A673 (cell line): ENCODE measurements around the gene ST6GALNAC5.

Experiments used
- CTCF ChIP-seq: fragments of 300-800, 200-600 bp; sonication (generic); conservative IDR thresholded peaks from 2 replicates; pipeline ENCODE4 v1.5.1; 2017; ENCODE audit warnings: low read depth, mild to moderate bottlenecking, antibody characterized with exemption, low read length, moderate library complexity, mixed read lengths
- EZH2 ChIP-seq: fragments of 200-600 bp; sonication (generic); IDR thresholded peaks from 2 replicates; pipeline ENCODE4 v1.6.1; 2017; ENCODE audit warnings: borderline replicate concordance, low read depth, mild to moderate bottlenecking, mixed read lengths, antibody characterized with exemption, low read length; ENCODE audit not compliant: poor library complexity, severe bottlenecking

DNA sequence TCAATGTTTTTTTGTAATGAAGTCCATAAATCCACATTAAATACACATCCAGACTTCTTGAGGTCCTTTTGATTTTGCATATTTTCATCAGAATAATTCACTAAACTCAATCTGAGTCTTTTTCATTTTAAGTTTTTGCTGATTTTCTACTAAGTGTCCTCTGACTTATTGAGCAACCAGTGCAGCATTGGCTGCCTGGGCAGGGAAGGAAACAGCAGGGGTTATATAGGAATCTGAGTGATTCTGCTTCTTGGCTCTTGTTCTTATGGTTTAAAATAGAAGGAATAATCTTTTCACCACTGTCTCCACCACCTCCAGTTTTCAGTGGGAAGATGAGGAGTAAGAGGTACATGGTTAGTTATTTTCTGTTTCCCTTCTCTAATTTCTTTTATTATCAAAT is 88.4 kb downstream of the ST6GALNAC5 start:
- TF ChIP-seq EZH2 (no peak), CTCF (no peak)
